Stimulated activated CD4-positive, alpha-beta T cell treated with anti-CD3 and anti-CD28 coated beads, Interleukin-4, amount 100 ng/mL, for 48 hours (primary cell): ENCODE results near the gene RASGEF1C.

Experiments used
- DNase-seq, 2 donors: peaks; one replicate each; pipeline ENCODE4 v3.0.0-alpha.2; 2020; ENCODE audit warnings: low read depth in 2 of 2

Gene RASGEF1C

GRCh38 chr5:180119031-180119902, 89.7 kb downstream of the RASGEF1C start:
- DNase-seq, result no peak

GRCh38 chr5:180118391-180118791, 90.6 kb downstream of the RASGEF1C start:
- no peak for DNase-seq

- DNase-seq, result no peak
These were observed 91.8 kb downstream of the RASGEF1C start for GRCh38 chr5:180117000-180117725.

GRCh38 chr5:180116077-180116999, 92.7 kb downstream of the RASGEF1C start:
- DNase-seq, result no peak

DNA sequence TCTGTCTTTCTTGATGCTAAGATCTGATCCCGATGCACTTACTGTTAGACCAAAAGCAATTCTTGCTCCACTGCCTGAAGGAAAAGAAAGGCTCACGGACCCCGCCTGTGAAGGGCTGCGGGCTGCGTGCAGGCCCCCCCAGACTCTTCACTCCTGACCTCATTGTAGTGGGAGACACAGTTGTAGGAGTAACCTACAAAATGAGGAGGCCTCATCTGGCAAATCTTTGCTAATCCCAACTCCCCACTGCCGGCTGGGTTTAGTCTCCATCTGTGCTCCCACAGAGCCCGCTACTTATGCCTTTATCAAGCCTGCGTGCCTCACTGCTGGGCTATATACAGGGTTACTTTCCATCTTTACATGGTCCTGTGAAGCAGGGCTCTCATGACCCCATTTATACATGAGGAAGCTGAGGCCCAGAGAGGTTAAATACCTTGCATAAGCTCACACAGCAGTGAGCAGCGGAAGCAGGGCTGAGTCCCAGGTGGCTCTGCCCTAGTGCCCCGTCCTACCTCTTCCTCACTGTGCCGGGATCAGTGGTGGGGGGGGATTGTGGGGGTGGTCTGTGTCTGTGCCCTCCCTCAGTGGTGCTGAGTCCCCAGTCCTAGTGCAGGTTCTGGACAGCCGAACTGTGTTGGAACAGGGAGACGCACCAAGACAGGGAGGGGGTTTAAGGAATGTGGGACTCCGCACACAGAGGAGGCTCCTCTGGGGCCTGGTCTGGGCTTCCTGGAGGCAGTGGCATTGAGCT, 93.5 kb downstream of the RASGEF1C start:
- no peak for DNase-seq

DNA sequence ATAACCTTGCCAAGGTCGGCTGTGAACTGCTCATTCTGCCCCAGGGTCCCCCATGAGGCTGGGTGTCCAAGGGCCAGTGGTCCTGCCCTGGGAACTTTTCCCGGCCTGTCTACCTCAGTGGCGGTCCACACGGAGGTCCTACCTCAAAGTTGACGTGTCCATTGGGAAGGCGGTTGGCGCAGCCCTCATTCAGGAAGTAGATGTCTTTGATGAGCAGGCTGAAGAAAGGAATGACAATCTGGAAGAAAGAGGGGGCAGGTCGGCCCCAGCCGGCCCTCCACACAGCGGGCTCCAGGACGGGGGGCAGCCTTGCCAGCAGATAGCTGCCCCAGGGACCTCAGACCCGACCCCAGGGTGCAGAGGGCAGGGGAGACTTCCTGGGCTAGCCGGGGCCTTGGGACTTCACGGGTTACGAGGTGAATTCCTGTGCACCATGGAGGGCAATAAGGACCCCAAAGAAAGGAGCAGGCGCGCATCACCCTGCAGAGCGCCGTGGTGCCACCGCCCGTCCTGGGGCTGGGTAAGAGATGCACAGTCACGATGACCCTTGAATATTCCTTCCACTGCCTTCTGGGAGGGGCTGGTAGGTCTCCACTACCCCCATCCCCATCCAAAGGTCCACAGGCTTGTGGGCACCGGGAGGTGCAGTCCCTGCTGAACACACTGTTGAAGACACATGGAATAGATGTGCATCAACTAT, 94.6 kb downstream of the RASGEF1C start:
- no peak for DNase-seq

- DNase-seq, result no peak
These were observed 95.2 kb downstream of the RASGEF1C start for GRCh38 chr5:180113660-180114303.

DNA sequence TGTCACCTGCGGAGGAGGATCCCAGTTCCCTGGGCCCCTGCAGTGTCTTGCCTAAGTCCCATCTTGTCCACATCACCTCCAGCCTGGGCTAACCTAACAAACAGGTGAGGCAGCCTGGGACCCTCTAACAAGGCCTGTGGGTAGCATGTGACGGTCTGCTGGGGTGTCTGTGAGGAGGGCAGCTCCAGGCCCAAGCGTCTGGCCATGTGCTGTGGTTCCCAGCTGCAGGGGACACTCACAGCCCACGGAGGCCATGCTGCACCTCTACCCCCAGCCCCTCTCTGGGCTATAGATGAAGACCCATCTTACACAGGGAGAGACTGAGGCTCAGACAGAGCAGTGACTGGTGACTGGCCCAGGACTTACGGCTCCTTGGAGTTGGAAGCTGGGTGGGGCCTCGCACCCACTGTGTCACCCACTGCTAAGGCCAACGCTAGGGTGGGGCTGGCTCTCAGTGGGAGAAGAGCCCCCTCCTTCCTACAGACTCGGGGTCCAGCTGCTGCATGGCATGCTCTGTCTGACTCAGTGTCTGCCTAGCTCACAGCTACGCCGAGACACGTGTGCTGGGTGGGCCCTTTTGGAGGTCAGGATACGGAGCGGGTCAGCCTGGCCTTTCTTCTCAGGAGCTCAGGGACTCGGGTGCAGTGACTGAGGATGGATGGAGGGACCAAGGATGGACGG, 96.7 kb downstream of the RASGEF1C start:
- no peak for DNase-seq

GRCh38 chr5:180111273-180112002, 97.6 kb downstream of the RASGEF1C start:
- no peak for DNase-seq

- no peak for DNase-seq
These were observed 99.1 kb downstream of the RASGEF1C start for GRCh38 chr5:180109920-180110319.

DNA sequence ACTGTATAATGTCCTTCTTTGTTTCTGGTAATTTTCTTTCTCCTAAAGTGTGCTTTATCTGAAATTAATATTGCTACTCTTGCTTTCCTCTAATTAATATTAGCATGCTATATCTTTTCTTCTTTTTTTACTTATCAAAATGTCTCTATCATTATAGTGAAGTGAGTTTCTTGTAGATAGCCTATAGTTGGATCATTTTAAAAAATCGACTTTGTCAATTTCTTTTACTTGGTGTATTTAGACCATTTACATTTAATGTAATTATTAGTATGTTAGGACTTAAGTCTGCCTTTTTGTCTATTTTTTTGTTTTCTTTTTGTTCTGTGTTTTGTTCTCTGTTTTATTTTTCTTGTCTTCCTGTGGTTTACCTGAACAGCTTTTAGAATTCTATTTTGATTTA, 102.0 kb downstream of the RASGEF1C start:
- no peak for DNase-seq

- DNase-seq, result no peak
These were observed 103.1 kb downstream of the RASGEF1C start for GRCh38 chr5:180105827-180106312.

DNA sequence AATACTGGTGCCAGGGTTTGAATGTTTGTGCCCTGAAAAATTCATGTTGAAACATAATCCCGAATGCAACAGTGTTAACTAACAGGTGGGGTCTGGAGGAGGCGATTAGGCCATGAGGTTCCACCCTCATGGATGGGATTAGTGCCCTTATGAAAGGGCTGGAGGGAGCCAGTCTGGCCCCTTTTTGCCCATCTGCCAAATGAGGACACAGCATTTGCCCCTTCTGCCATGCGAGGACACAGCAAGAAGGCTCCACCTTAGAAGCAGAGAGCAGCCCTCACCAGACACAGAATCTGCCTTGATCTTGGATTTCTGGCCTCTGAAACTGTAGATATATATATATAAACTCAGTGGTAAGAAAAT, 104.9 kb downstream of the RASGEF1C start:
- no peak for DNase-seq

DNA sequence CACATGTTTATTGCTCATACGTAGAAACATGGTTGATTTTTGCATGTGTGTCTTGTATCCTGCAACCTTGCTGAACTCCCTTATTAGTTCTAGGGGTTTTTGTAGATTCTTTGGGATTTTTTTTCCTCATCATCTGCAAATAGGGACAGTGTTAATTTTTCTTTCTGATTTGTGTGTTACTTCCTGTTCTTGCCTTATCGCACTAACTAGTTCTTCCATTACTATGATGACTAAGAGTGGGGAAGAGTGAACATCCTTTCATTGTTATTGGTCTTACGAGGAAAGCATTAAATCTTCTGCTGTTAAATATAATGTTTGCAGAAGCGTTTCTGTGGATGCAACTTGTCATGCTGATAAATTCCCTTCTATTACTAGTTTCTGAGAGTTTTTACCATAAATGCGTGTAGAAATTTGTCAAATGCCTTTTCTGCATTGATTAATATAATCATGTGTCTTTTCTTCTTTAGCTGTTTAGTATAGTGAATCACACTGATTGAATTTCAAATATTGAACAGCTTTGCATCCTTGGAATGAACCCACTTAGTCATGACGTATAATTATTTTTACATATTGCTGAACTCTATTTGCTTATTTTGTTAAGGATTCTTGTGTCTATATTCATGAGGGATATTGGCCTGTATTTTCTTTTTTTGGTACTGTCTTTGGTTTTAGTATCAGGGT, 105.4 kb downstream of the RASGEF1C start:
- no peak for DNase-seq

DNA sequence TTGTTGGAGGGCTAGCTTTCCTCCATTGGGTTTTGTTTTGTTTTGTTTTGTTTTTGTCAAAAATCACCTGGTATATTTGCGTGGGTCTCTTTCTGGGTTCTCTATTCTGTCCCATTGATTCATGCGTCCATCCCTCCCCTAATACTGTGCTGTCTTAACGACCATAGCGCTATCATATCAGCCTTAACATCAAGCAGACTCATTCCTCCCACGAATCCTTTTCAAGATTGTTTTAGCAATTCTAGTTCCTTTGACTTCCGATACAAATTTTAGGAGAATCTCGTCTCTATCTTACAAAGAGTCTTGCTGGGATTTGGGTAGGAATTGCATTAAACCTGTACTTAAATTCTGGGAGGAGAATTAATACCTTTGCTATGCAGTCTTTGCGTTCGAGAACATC, 106.4 kb downstream of the RASGEF1C start:
- DNase-seq, result no peak

GRCh38 chr5:180101451-180102105, 107.4 kb downstream of the RASGEF1C start:
- no peak for DNase-seq

- DNase-seq, result no peak
These were observed 108.2 kb downstream of the RASGEF1C start for GRCh38 chr5:180100621-180101450.
